H9 (cell line): Measurements from ENCODE around the gene EPHA3. TPM values are rescaled to one million over a fixed set of nuclear protein-coding genes. Genes with fewer than 3 reads are reported as not detected.

ENCODE experiments used
- DNase-seq: peaks from one replicate; pipeline ENCODE4 v3.0.0-alpha.2; 2017
- H2AFZ ChIP-seq: one replicate; pipeline ENCODE4 v1.6.1; 2013; ENCODE audit warnings: mild to moderate bottlenecking, low read length, control low read depth, moderate library complexity
- H2AK5ac ChIP-seq: 2 replicates; pipeline ENCODE4 v1.6.1; 2013; ENCODE audit warnings: low read length, control low read depth, mixed read lengths; ENCODE audit not compliant: insufficient read length
- H2BK120ac ChIP-seq: one replicate; pipeline ENCODE4 v1.6.1; 2013; ENCODE audit warnings: low read depth, mild to moderate bottlenecking, low read length, control low read depth, inconsistent platforms; ENCODE audit not compliant: poor library complexity, severe bottlenecking
- H2BK12ac ChIP-seq: 2 replicates; pipeline ENCODE4 v1.6.1; 2013; ENCODE audit warnings: low read length, control low read depth, mixed read lengths, low read depth; ENCODE audit not compliant: insufficient read length
- H2BK15ac ChIP-seq: 2 replicates; pipeline ENCODE4 v1.6.1; 2013; ENCODE audit warnings: low read depth, low read length, control low read depth
- H2BK20ac ChIP-seq: one replicate; pipeline ENCODE4 v1.6.1; 2013; ENCODE audit warnings: low read depth, mild to moderate bottlenecking, low read length, control low read depth, inconsistent platforms; ENCODE audit not compliant: poor library complexity, severe bottlenecking
- H2BK5ac ChIP-seq: 2 replicates; pipeline ENCODE4 v1.6.1; 2013; ENCODE audit warnings: low read length, control low read depth, mixed read lengths; ENCODE audit not compliant: insufficient read length
- H3K14ac ChIP-seq: 2 replicates; pipeline ENCODE4 v1.6.1; 2013; ENCODE audit warnings: low read length, control low read depth; ENCODE audit not compliant: insufficient read depth
- H3K18ac ChIP-seq: 2 replicates; pipeline ENCODE4 v1.6.1; 2013; ENCODE audit warnings: low read depth, mild to moderate bottlenecking, mixed read lengths, low read length, control low read depth; ENCODE audit not compliant: insufficient read length
- H3K23ac ChIP-seq: 2 replicates; pipeline ENCODE4 v1.6.1; 2013; ENCODE audit warnings: low read length, control low read depth, mixed read lengths, low read depth; ENCODE audit not compliant: insufficient read length
- H3K23me2 ChIP-seq: 2 replicates; pipeline ENCODE4 v1.6.1; 2013; ENCODE audit warnings: low read depth, mild to moderate bottlenecking, mixed read lengths, low read length, control low read depth; ENCODE audit not compliant: insufficient read length, poor library complexity, severe bottlenecking
- H3K27ac ChIP-seq: 2 replicates; pipeline ENCODE4 v1.5.1; 2013; ENCODE audit warnings: low read length, control low read depth, mixed read lengths, low read depth; ENCODE audit not compliant: insufficient read length
- H3K27me3 ChIP-seq: 2 replicates; pipeline ENCODE4 v1.6.1; 2013; ENCODE audit warnings: low read length, control low read depth, inconsistent platforms; ENCODE audit not compliant: insufficient read depth
- H3K4ac ChIP-seq: 2 replicates; pipeline ENCODE4 v1.6.1; 2013; ENCODE audit warnings: low read depth, mild to moderate bottlenecking, control low read depth, inconsistent platforms, low read length, moderate library complexity
- H3K4me1 ChIP-seq: 2 replicates; pipeline ENCODE4 v1.6.1; 2013; ENCODE audit warnings: low read length, control low read depth, inconsistent platforms; ENCODE audit not compliant: insufficient read depth
- H3K4me2 ChIP-seq: 2 replicates; pipeline ENCODE4 v1.6.1; 2013; ENCODE audit warnings: low read length, control low read depth, mixed read lengths; ENCODE audit not compliant: insufficient read length, insufficient read depth
- H3K56ac ChIP-seq: 2 replicates; pipeline ENCODE4 v1.6.1; 2013; ENCODE audit warnings: low read depth, mild to moderate bottlenecking, mixed read lengths, low read length, control low read depth; ENCODE audit not compliant: insufficient read length
- H3K79me1 ChIP-seq: 2 replicates; pipeline ENCODE4 v1.6.1; 2013; ENCODE audit warnings: low read depth, mild to moderate bottlenecking, moderate library complexity, low read length, control low read depth, inconsistent platforms; ENCODE audit not compliant: insufficient read depth, poor library complexity, severe bottlenecking
- H3K79me2 ChIP-seq: 2 replicates; pipeline ENCODE4 v1.6.1; 2013; ENCODE audit warnings: low read length, control low read depth, inconsistent platforms; ENCODE audit not compliant: insufficient read depth
- H3K9ac ChIP-seq: 2 replicates; pipeline ENCODE4 v1.6.1; 2013; ENCODE audit warnings: low read length, control low read depth, mixed read lengths; ENCODE audit not compliant: insufficient read length; ENCODE audit errors: extremely low read depth
- H3K9me3 ChIP-seq: one replicate; pipeline ENCODE4 v1.6.1; 2013; ENCODE audit warnings: low read depth, low read length, inconsistent platforms; ENCODE audit not compliant: control insufficient read depth
- H3T11ph ChIP-seq: one replicate; pipeline ENCODE4 v1.6.1; 2013; ENCODE audit warnings: mild to moderate bottlenecking, low read length, control low read depth, inconsistent platforms
- H4K20me1 ChIP-seq: one replicate; pipeline ENCODE4 v1.6.1; 2013; ENCODE audit not compliant: control insufficient read depth, insufficient read length, insufficient read depth
- H4K5ac ChIP-seq: 2 replicates; pipeline ENCODE4 v1.6.1; 2013; ENCODE audit warnings: low read depth, mild to moderate bottlenecking, mixed read lengths, low read length, control low read depth; ENCODE audit not compliant: insufficient read length
- H4K8ac ChIP-seq: replicated peaks from 2 replicates; pipeline ENCODE4 v1.6.1; 2013; ENCODE audit warnings: low read length, control low read depth, mixed read lengths, low read depth; ENCODE audit not compliant: insufficient read length
- H4K91ac ChIP-seq: 2 replicates; pipeline ENCODE4 v1.6.1; 2013; ENCODE audit warnings: low read depth, mild to moderate bottlenecking, moderate library complexity, mixed read lengths, low read length, control low read depth; ENCODE audit not compliant: insufficient read length
- H3K27ac Mint-ChIP-seq, 3 experiments: 2 replicates in 2 of 3; 3 replicates in 1 of 3; pipeline ENCODE4 v1.8.0; 2020 to 2021; ENCODE audit warnings: mixed read lengths in 3 of 3, mild to moderate bottlenecking in 1 of 3, moderate library complexity in 1 of 3
- H3K27me3 Mint-ChIP-seq: 2 replicates; pipeline ENCODE4 v1.8.0; 2021; ENCODE audit warnings: low read depth, mild to moderate bottlenecking, moderate library complexity, mixed read lengths
- H3K36me3 Mint-ChIP-seq, 3 experiments: 2 replicates in 2 of 3; 3 replicates in 1 of 3; pipeline ENCODE4 v1.8.0; 2020 to 2021; ENCODE audit warnings: low read depth in 3 of 3, mixed read lengths in 3 of 3; ENCODE audit not compliant: insufficient read depth in 1 of 3
- H3K4me1 Mint-ChIP-seq, 2 experiments: 2 replicates each; pipeline ENCODE4 v1.8.0; 2020; ENCODE audit warnings: mixed read lengths in 2 of 2
- H3K4me3 Mint-ChIP-seq, 2 experiments: 2 replicates in 1 of 2; 3 replicates in 1 of 2; pipeline ENCODE4 v1.8.0; 2020 to 2021; ENCODE audit warnings: mild to moderate bottlenecking in 2 of 2, mixed read lengths in 2 of 2, moderate library complexity in 1 of 2
- H3K9me3 Mint-ChIP-seq, 2 experiments: 2 replicates in 1 of 2; 3 replicates in 1 of 2; pipeline ENCODE4 v1.8.0; 2020; ENCODE audit warnings: mild to moderate bottlenecking in 2 of 2, mixed read lengths in 2 of 2, moderate library complexity in 1 of 2
- CTCF ChIP-seq: fragments of 200-600 bp; sonication (generic); conservative IDR thresholded peaks from 3 replicates; pipeline ENCODE4 v1.8.0; 2021; ENCODE audit warnings: antibody characterized with exemption, mild to moderate bottlenecking
- WGBS: extraction: QIAGEN DNeasy Blood & Tissue Kit; methylation state at CpG from one replicate; pipeline ENCODE4 v1.1.7; 2013; ENCODE audit warnings: missing lambda C conversion rate, low lambda C conversion rate, mixed read lengths; ENCODE audit not compliant: insufficient read length; ENCODE audit errors: extremely low coverage; 5-methylcytosine and 5-hydroxymethylcytosine counted together
- total RNA-seq: library from RNA; stranded (reverse); gene quantifications from 2 replicates; pipeline ENCODE4 v1.2.1, GENCODE V29; 2021

The EPHA3 gene
- total RNA-seq, 1 experiment from 2014 or later, result 0.66 TPM

DNA sequence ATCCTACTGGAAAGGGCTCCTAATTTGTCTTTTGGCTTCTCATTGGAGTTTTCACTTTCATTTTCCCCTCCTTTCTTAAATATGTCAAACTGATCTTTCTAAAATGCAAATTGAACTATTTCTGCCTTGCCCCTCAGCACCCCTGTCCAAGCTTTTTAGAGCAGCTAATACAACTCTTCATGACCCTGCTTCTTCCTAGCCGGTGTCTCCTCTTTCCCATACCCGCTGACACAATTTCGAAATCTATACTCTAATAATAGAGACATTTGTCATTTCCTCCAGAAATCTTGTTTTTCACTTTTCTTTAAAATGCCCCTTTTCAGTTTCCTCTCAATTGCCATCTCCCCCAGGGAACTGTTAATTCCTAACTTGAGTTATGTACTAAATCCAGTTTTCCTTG lies 2.9 kb upstream of the EPHA3 start:
- Histone ChIP-seq H3T11ph (no peak overlapping the region), H2BK5ac (no peak overlapping the region), H3K4ac (no peak overlapping the region), H2BK120ac (no peak overlapping the region), H3K56ac (no peak overlapping the region), H2BK12ac (no peak overlapping the region), H3K27me3 (peaks cover 3% of the 10 kb centered on the region; the same call in 1 of the 2 replicates), H4K8ac (no peak overlapping the region), H4K5ac (no peak overlapping the region), H2AK5ac (no peak overlapping the region), H3K4me2 (no peak overlapping the region), H3K14ac (no peak overlapping the region), H2BK20ac (no peak overlapping the region), H3K79me1 (no peaks in the 10 kb centered on the region), H3K4me1 (no peaks in the 10 kb centered on the region), H3K9ac (no peak overlapping the region), H3K23me2 (peaks cover 8% of the 10 kb centered on the region), H4K91ac (no peak overlapping the region), H3K9me3 (no peaks in the 10 kb centered on the region), H3K27ac (no peak overlapping the region), H4K20me1 (no peaks in the 10 kb centered on the region), H3K23ac (no peak overlapping the region), H2AFZ (no peak overlapping the region), H3K79me2 (no peaks in the 10 kb centered on the region), H3K18ac (no peak overlapping the region), H2BK15ac (no peak overlapping the region)
- Mint-ChIP-seq H3K4me3 (no peak overlapping the region), H3K4me1 (peaks cover 15 to 16% of the 10 kb centered on the region in 2 experiments), H3K36me3 (no peaks in the 10 kb centered on the region), H3K27ac (no peak overlapping the region), H3K27me3 (no peaks in the 10 kb centered on the region; the same call in none of the 2 replicates), H3K9me3 (no peaks in the 10 kb centered on the region)
- no peak for DNase-seq
- no CpG with 5 or more reads among the region's 3 CpGs for WGBS
- TF ChIP-seq CTCF, result no peak
